KMS-11 (cell line): ENCODE results near the gene MTCH1.

Experiments
- H2AFZ ChIP-seq: fragments of 200-600 bp; sonication (generic); 2 replicates; pipeline ENCODE4 v1.6.1; 2016; ENCODE audit warnings: antibody characterized with exemption, mixed run types, low read depth
- H3K27ac ChIP-seq: fragments of 200-600 bp; sonication (generic); 2 replicates; pipeline ENCODE4 v1.6.1; 2016; ENCODE audit warnings: mild to moderate bottlenecking, mixed run types
- H3K27me3 ChIP-seq: fragments of 200-600 bp; sonication (generic); 2 replicates; pipeline ENCODE4 v1.6.1; 2017; ENCODE audit warnings: mild to moderate bottlenecking, low read depth, mixed run types, moderate library complexity; ENCODE audit not compliant: insufficient read depth
- H3K36me3 ChIP-seq: fragments of 200-600 bp; sonication (generic); 2 replicates; pipeline ENCODE4 v1.6.1; 2017; ENCODE audit warnings: mild to moderate bottlenecking, mixed run types; ENCODE audit not compliant: insufficient read depth
- H3K4me1 ChIP-seq: fragments of 200-600 bp; sonication (generic); 2 replicates; pipeline ENCODE4 v1.6.1; 2016; ENCODE audit warnings: mild to moderate bottlenecking, low read depth, mixed run types; ENCODE audit not compliant: poor library complexity, severe bottlenecking
- H3K4me2 ChIP-seq: fragments of 200-600 bp; sonication (generic); 2 replicates; pipeline ENCODE4 v1.7.0; 2016; ENCODE audit warnings: mild to moderate bottlenecking, mixed run types
- H3K4me3 ChIP-seq: fragments of 200-600 bp; sonication (generic); IDR thresholded peaks from 2 replicates; pipeline ENCODE4 v1.6.1; 2017; ENCODE audit warnings: low read depth, low read length, mixed read lengths; ENCODE audit not compliant: insufficient read depth
- H3K79me2 ChIP-seq: fragments of 200-600 bp; sonication (generic); 2 replicates; pipeline ENCODE4 v1.6.1; 2016; ENCODE audit warnings: low read depth, mixed run types; ENCODE audit not compliant: insufficient read depth
- H3K9ac ChIP-seq: fragments of 200-600 bp; sonication (generic); 2 replicates; pipeline ENCODE4 v1.6.1; 2016; ENCODE audit warnings: mild to moderate bottlenecking, mixed run types
- H4K20me1 ChIP-seq: fragments of 200-600 bp; sonication (generic); 2 replicates; pipeline ENCODE4 v1.6.1; 2016; ENCODE audit warnings: mild to moderate bottlenecking, mixed run types; ENCODE audit not compliant: insufficient read depth
- CTCF ChIP-seq: fragments of 200-600 bp; sonication (generic); conservative IDR thresholded peaks from 2 replicates; pipeline ENCODE4 v1.6.1; 2017; ENCODE audit warnings: low read depth, mild to moderate bottlenecking, antibody characterized with exemption, low read length, moderate library complexity, mixed read lengths

The MTCH1 gene

DNA sequence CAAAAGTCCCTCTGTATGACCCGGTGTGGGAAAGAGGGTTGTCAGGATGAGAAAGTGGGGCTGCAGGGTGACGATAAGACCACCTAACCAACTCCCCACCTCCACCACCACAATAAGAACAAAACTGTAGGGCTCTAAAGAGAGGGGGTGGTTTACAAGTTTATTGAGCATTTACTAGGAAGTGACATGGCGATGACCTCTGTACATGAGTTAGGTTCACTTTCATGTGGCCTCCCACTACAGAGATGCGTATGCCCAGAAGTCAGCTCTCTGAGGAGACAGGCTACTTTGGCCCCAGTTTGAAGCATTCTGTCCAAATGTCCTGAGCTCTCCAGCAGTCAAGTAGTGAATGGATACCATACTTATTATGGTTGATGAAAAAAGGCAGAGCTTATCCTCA, 60.2 kb downstream of the MTCH1 start:
- H3K79me2 ChIP-seq, result no peaks in the 10 kb centered on the region
- no peaks in the 10 kb centered on the region for H3K27me3 ChIP-seq
- H4K20me1 ChIP-seq, result no peaks in the 10 kb centered on the region
- H3K4me2 ChIP-seq, result no peak overlapping the region
- H3K27ac ChIP-seq, result no peak overlapping the region
- no peak overlapping the region for H2AFZ ChIP-seq
- H3K36me3 ChIP-seq, result no peaks in the 10 kb centered on the region
- TF ChIP-seq CTCF, result no peak
- no peak overlapping the region for H3K9ac ChIP-seq
- H3K4me3 ChIP-seq, result no peak overlapping the region
- H3K4me1 ChIP-seq, result no peaks in the 10 kb centered on the region

DNA sequence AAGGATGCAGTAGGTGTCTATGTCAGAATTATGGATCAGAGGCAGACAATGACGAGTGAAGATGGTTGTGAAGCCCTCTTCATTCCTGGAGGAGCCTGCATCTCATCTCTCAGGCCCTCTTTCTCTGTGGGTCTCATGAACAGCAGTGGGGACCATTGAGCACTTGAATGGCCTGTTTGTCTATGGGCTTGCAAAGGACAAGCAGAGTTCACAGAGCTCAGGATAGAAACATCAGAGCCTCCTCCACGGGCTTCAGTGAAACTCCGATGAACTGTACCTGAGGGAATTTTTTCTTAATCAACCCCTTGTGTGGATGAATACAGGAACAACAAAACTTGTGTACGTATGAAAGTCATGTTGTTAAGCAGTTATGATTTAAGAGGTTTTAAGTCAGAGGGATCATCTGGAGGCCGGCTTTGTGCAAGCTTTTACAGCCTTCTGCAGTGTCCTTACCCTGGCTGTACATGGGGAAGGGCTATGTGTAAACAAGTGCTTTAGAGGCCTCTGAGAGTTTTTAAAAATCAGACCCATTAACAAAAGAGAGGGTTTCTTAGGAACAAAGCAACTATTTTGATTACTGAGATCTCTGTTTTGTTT, 61.1 kb downstream of the MTCH1 start:
- Histone ChIP-seq H3K9ac (no peak overlapping the region), H3K79me2 (no peaks in the 10 kb centered on the region), H3K4me3 (no peak overlapping the region), H3K27me3 (no peaks in the 10 kb centered on the region), H3K4me1 (no peaks in the 10 kb centered on the region), H3K27ac (no peak overlapping the region), H4K20me1 (no peaks in the 10 kb centered on the region), H3K36me3 (no peaks in the 10 kb centered on the region), H3K4me2 (no peak overlapping the region), H2AFZ (no peak overlapping the region)
- TF ChIP-seq CTCF, result no peak

DNA sequence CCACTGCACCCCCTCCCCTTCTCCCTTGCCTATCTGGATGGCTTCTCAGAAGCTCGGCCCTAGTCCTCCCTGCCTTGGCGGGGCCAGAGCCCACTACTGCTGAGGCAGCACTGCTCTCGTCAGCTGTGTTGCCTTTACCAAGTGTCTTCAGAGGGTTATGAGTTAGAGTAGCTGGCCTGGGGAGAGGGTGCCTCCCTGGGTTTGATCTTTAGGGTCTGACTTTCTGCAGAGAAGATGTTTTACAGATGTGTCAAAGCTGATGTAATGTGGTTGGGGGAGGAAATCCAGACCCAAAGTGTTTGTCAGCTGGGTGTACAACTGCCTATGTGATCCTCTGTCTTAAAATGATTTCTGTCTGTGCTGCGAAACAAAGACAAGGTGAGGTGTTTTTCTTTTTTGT, 61.9 kb downstream of the MTCH1 start:
- H3K9ac ChIP-seq, result no peak overlapping the region
- H3K36me3 ChIP-seq, result no peaks in the 10 kb centered on the region
- no peaks in the 10 kb centered on the region for H3K4me1 ChIP-seq
- H3K79me2 ChIP-seq, result no peaks in the 10 kb centered on the region
- TF ChIP-seq CTCF, result no peak
- H4K20me1 ChIP-seq, result no peaks in the 10 kb centered on the region
- H3K4me2 ChIP-seq, result no peak overlapping the region
- H3K27me3 ChIP-seq, result no peaks in the 10 kb centered on the region
- no peak overlapping the region for H3K4me3 ChIP-seq
- no peak overlapping the region for H2AFZ ChIP-seq
- no peak overlapping the region for H3K27ac ChIP-seq

DNA sequence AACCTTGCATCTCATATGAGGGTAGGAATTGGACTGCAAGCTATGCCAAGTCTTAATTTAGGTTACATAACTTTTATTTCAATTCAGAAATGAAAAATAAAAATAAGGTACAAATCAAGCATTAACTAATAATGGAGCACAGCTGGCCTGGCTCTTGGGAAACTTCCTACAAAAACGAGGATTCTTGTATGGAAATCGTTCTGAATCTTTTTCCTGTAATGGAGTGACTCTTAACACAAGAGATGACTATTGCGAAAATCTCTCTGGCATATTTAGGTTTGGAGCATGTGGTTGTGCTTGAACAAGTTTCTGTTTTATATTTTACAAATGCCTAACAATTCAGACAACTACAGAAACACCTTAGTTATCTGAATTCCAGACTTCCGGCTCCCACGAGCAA, 65.5 kb downstream of the MTCH1 start:
- Histone ChIP-seq H2AFZ (no peak overlapping the region), H4K20me1 (no peaks in the 10 kb centered on the region), H3K9ac (no peak overlapping the region), H3K36me3 (no peaks in the 10 kb centered on the region), H3K27me3 (no peaks in the 10 kb centered on the region), H3K4me3 (no peak overlapping the region), H3K4me2 (no peak overlapping the region), H3K79me2 (no peaks in the 10 kb centered on the region), H3K27ac (no peak overlapping the region), H3K4me1 (no peaks in the 10 kb centered on the region)
- no peak for TF ChIP-seq CTCF

DNA sequence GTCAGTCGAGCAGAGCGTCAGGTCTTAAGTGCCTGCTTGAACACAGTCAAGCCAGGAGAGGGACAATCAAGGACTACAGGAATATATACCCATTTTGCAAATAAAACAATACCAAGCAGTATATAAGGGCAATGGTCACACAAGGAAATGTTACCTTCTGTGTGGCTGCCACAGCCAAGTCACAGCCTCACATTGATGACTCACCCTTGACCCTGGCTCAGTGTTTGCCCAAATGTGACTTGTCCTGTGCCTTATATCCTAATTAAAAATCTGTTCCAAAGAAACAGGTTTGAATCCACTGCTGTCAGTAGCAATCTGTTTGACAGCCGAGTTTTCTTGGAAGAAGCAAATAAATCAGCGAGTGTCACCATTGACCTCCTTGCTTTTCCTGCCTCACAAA, 65.9 kb downstream of the MTCH1 start:
- H3K27me3 ChIP-seq, result peaks cover 5% of the 10 kb centered on the region; the same call in 1 of the 2 replicates
- no peak overlapping the region for H3K4me2 ChIP-seq
- H4K20me1 ChIP-seq, result no peaks in the 10 kb centered on the region
- H2AFZ ChIP-seq, result no peak overlapping the region
- H3K79me2 ChIP-seq, result no peaks in the 10 kb centered on the region
- H3K27ac ChIP-seq, result no peak overlapping the region
- no peak overlapping the region for H3K9ac ChIP-seq
- no peaks in the 10 kb centered on the region for H3K4me1 ChIP-seq
- no peaks in the 10 kb centered on the region for H3K36me3 ChIP-seq
- TF ChIP-seq CTCF, result no peak
- no peak overlapping the region for H3K4me3 ChIP-seq
